PC-9 (cell line): ENCODE data around the gene YWHAQ. TPM values are rescaled to one million over a fixed set of nuclear protein-coding genes. Genes with fewer than 3 reads are reported as not detected.

Source experiments
- BruUV-seq: library from RNA; stranded (reverse); fragments of 400-500 nt; replicated peaks from 2 replicates; lab custom pipeline; 2021; lab: Mats Ljungman, UMichigan
- CTCF ChIA-PET: fragments of 300-600 bp; sonication (Branson Sonifier 250); formaldehyde crosslinking; loops from one replicate; lab custom pipeline; 2022; ENCODE audit warnings: antibody characterized with exemption; lab: Charles Lee
- POLR2A ChIA-PET: fragments of 300-600 bp; sonication (Branson Sonifier 250); formaldehyde crosslinking; loops from one replicate; lab custom pipeline; 2022; ENCODE audit warnings: antibody characterized with exemption; ENCODE audit not compliant: unreplicated experiment; lab: Charles Lee
- DNase-seq, 2 experiments: peaks; one replicate each; pipeline versions ENCODE4 v3.0.0 to v3.0.0-alpha.2; 2015 to 2022; ENCODE audit warnings: mixed read lengths in 1 of 2
- H2AFZ ChIP-seq: fragments of 200-600 bp; sonication (generic); 2 replicates; pipeline ENCODE4 v1.8.1; 2017; ENCODE audit warnings: antibody characterized with exemption
- H3F3A ChIP-seq: fragments of 200-600 bp; sonication (generic); 2 replicates; pipeline ENCODE4 v1.8.1; 2017; ENCODE audit warnings: antibody characterized with exemption, mild to moderate bottlenecking, low read depth; ENCODE audit not compliant: insufficient read depth
- H3K27ac ChIP-seq: fragments of 200-600 bp; sonication (generic); 2 replicates; pipeline ENCODE4 v1.6.1; 2016; ENCODE audit warnings: mixed run types
- H3K27me3 ChIP-seq: fragments of 200-600 bp; sonication (generic); 2 replicates; pipeline ENCODE4 v1.6.1; 2016; ENCODE audit warnings: low read depth, mixed run types; ENCODE audit not compliant: insufficient read depth
- H3K36me3 ChIP-seq: fragments of 200-600 bp; sonication (generic); 2 replicates; pipeline ENCODE4 v1.6.1; 2016; ENCODE audit warnings: low read depth, mixed run types
- H3K4me1 ChIP-seq: fragments of 200-600 bp; sonication (generic); replicated peaks from 2 replicates; pipeline ENCODE4 v1.6.1; 2016; ENCODE audit warnings: mixed run types; ENCODE audit not compliant: insufficient read depth
- H3K4me2 ChIP-seq: fragments of 200-600 bp; sonication (generic); 2 replicates; pipeline ENCODE4 v1.6.1; 2017; ENCODE audit warnings: mixed run types
- H3K4me3 ChIP-seq: fragments of 200-600 bp; sonication (generic); 2 replicates; pipeline ENCODE4 v1.6.1; 2016; ENCODE audit warnings: mixed run types
- H3K79me2 ChIP-seq: fragments of 200-600 bp; sonication (generic); 2 replicates; pipeline ENCODE4 v1.6.1; 2017; ENCODE audit warnings: low read depth, mixed run types
- H3K9me2 ChIP-seq: fragments of 200-600 bp; sonication (generic); 2 replicates; pipeline ENCODE4 v1.8.1; 2017; ENCODE audit warnings: mild to moderate bottlenecking; ENCODE audit not compliant: insufficient read depth
- H3K9me3 ChIP-seq: fragments of 200-600 bp; sonication (generic); 2 replicates; pipeline ENCODE4 v1.8.1; 2016; ENCODE audit warnings: low read depth; ENCODE audit not compliant: insufficient read depth
- H4K20me1 ChIP-seq: fragments of 200-600 bp; sonication (generic); 2 replicates; pipeline ENCODE4 v1.8.1; 2017; ENCODE audit not compliant: insufficient read depth
- CTCF ChIP-seq: fragments of 200-600 bp; sonication (generic); conservative IDR thresholded peaks from 2 replicates; pipeline ENCODE4 v1.6.1; 2017; ENCODE audit warnings: mixed run types, antibody characterized with exemption, mild to moderate bottlenecking, moderate library complexity
- EZH2 ChIP-seq: fragments of 200-600 bp; sonication (generic); IDR thresholded peaks from 2 replicates; pipeline ENCODE4 v1.8.0; 2017; ENCODE audit warnings: antibody characterized with exemption, low read depth
- intact Hi-C: fragments of 100-400 bp; cut with micrococcal nuclease; formaldehyde crosslinking; loops from one replicate; pipeline ENCODE4 v1.10.0; 2022; ENCODE audit not compliant: unreplicated experiment
- total RNA-seq: library from RNA; stranded (reverse); gene quantifications from 2 replicates; pipeline ENCODE4 v1.2.3, GENCODE V29; 2021

YWHAQ gene
- total RNA-seq, 1 experiment from 2014 or later: 353 TPM

- Histone ChIP-seq H3K79me2 (no peaks in the 10 kb centered on the region), H3K4me3 (no peak overlapping the region), H3K27ac (no peak overlapping the region), H3K9me3 (no peaks in the 10 kb centered on the region), H3K4me2 (no peak overlapping the region), H3K4me1 (peaks cover 44% of the 10 kb centered on the region), H2AFZ (no peak overlapping the region), H3F3A (peaks cover 35% of the 10 kb centered on the region), H4K20me1 (no peaks in the 10 kb centered on the region), H3K36me3 (no peaks in the 10 kb centered on the region), H3K9me2 (no peaks in the 10 kb centered on the region), H3K27me3 (no peaks in the 10 kb centered on the region)
- DNase-seq: no peak
- ChIA-PET POLR2A (no interaction called here), CTCF (no interaction called here)
- BruUV-seq: no TSS peak
- intact Hi-C loops: no loop called here
- TF ChIP-seq EZH2 (no peak), CTCF (no peak)
Observed at GRCh38 chr2:9640403-9641104, 9.8 kb upstream of the YWHAQ start.

DNA sequence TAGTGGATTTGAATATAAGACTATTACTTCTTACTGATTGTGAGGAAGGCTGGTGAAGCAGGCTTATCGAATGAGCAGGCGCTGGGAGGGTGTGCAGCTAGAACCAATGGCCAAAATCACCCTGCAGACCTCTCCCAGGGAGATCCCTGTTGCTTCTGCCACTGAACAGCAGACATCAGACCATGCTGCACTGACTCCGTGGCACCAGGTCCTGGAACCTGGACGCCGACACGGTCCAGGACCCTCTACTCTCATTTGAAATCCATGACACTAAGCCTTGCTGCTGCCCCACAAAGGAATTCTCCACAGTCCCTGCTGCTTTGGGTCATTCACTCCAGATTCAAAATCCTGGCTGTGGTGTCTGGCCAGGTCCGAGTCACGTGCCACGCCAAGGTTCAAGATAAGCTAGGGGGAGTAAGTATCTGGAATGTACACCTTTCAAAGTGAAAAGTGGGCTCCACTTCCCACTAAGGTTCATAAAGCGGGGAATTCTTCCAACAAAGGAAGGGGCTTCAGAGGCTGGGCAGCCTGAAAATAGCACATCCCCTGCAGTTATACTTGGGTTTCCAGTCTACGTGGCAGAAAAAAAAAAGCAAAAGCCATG is 9.0 kb upstream of the YWHAQ start:
- no peaks in the 10 kb centered on the region for H3K9me3 ChIP-seq
- peaks cover 37% of the 10 kb centered on the region for H3K4me1 ChIP-seq
- H3K4me2 ChIP-seq: no peak overlapping the region
- no TSS peak for BruUV-seq
- peaks cover 28% of the 10 kb centered on the region for H3F3A ChIP-seq
- H3K79me2 ChIP-seq: no peaks in the 10 kb centered on the region
- TF ChIP-seq CTCF: no peak
- no peak for TF ChIP-seq EZH2
- no peaks in the 10 kb centered on the region for H3K27me3 ChIP-seq
- CTCF ChIA-PET: no interaction called here
- POLR2A ChIA-PET: no interaction called here
- H3K36me3 ChIP-seq: no peaks in the 10 kb centered on the region
- no peak overlapping the region for H3K4me3 ChIP-seq
- no peak overlapping the region for H3K27ac ChIP-seq
- H2AFZ ChIP-seq: no peak overlapping the region
- no peak for DNase-seq
- H4K20me1 ChIP-seq: no peaks in the 10 kb centered on the region
- intact Hi-C loops: loop anchor here (10.0 kb wide), 1 partner anchor 415 kb away; no protein-coding TSS in a partner anchor
- no peaks in the 10 kb centered on the region for H3K9me2 ChIP-seq

DNA sequence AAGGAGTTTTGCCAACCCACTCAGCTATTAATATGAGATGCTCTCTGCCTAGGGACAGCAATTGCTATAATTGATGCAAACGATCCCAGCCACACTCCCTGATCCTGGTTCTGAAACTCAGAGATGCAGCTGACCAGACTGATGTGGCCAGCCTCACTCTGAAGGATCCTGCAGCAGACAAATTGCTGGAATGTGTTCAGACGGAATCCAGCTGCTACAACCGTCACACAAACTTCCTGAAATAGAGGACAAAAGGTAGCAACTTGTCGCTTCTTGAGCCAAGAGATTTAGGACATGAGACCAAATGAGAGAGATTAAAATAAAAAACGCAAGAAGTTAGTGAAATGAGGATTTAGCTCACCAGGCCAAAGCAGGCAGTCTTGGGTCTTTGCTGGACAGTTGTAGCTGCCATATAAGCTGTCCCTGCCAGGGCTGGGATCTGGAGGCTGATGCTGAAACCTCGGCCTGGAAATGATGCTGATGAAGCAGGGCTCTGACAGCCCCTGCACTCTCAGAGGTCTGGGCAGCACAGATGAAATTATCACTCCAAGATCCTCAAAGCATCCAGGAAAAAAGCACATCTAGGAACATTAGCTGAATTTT is 8.3 kb upstream of the YWHAQ start:
- DNase-seq: no peak
- H3K4me3 ChIP-seq: no peak overlapping the region
- no peaks in the 10 kb centered on the region for H3K9me2 ChIP-seq
- H2AFZ ChIP-seq: no peak overlapping the region
- no peak overlapping the region for H3K27ac ChIP-seq
- H4K20me1 ChIP-seq: no peaks in the 10 kb centered on the region
- peaks cover 22% of the 10 kb centered on the region for H3F3A ChIP-seq
- no peaks in the 10 kb centered on the region for H3K9me3 ChIP-seq
- H3K27me3 ChIP-seq: no peaks in the 10 kb centered on the region
- TF ChIP-seq CTCF: no peak
- no peak for TF ChIP-seq EZH2
- CTCF ChIA-PET: no interaction called here
- no peaks in the 10 kb centered on the region for H3K79me2 ChIP-seq
- POLR2A ChIA-PET: no interaction called here
- H3K4me2 ChIP-seq: peak overlapping the region; percentile 35
- no TSS peak for BruUV-seq
- H3K4me1 ChIP-seq: peaks cover 31% of the 10 kb centered on the region
- intact Hi-C loops: loop anchor here (10.0 kb wide), 1 partner anchor 416 kb away; no protein-coding TSS in a partner anchor
- no peaks in the 10 kb centered on the region for H3K36me3 ChIP-seq
